ENCODE data around the gene ALAS1.

Gene ALAS1

DNA sequence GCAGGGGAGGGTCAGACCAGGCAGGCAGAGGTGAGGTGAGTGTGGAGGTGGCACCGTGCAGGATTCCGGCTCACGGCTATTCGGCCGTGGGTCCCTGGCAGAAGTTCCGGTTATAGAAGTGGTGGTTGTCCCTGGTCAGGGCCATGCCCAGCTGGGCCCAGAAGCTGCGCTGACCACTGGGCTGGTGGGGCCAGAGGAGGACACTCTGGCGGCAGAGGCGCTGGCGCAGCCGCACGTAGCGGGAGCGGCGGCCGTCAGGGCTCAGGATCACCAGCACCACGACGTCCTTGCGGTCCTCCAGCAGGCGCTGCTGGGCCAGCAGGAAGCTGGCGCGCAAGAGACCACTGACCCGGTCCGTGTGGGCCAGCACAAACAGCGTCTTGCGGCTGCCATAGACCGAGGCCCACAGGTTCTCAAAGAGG lies 23.2 kb downstream of the ALAS1 start:
- DNase-seq (ENCODE audit: low spot score) = no peak

GRCh38 chr3:52221563-52222318 lies 23.8 kb downstream of the ALAS1 start:
- DNase-seq (ENCODE audit: low spot score) = no peak

- no peak for DNase-seq (ENCODE audit: low spot score)
These were observed 24.6 kb downstream of the ALAS1 start for GRCh38 chr3:52222319-52223221.

- no peak for DNase-seq (ENCODE audit: low spot score)
These were observed 25.8 kb downstream of the ALAS1 start for GRCh38 chr3:52223449-52224408.

- DNase-seq (ENCODE audit: low spot score) = no peak
These were observed 27.7 kb downstream of the ALAS1 start, which contains the start of gene TLR9 for GRCh38 chr3:52225452-52226228. Gene TLR9 (minus strand): TSS chr3:52225645. CDS start chr3:52225529, 116 bp downstream.

- DNase-seq (ENCODE audit: low spot score) = no peak
These were observed 28.4 kb downstream of the ALAS1 start for GRCh38 chr3:52226229-52226817.

GRCh38 chr3:52227117-52227516 lies 29.2 kb downstream of the ALAS1 start:
- no peak for DNase-seq (ENCODE audit: low spot score)

- no peak for DNase-seq (ENCODE audit: low spot score)
These were observed 29.8 kb downstream of the ALAS1 start for GRCh38 chr3:52227766-52228165.

GRCh38 chr3:52228266-52228665 lies 30.3 kb downstream of the ALAS1 start:
- no peak for DNase-seq (ENCODE audit: low spot score)

DNA sequence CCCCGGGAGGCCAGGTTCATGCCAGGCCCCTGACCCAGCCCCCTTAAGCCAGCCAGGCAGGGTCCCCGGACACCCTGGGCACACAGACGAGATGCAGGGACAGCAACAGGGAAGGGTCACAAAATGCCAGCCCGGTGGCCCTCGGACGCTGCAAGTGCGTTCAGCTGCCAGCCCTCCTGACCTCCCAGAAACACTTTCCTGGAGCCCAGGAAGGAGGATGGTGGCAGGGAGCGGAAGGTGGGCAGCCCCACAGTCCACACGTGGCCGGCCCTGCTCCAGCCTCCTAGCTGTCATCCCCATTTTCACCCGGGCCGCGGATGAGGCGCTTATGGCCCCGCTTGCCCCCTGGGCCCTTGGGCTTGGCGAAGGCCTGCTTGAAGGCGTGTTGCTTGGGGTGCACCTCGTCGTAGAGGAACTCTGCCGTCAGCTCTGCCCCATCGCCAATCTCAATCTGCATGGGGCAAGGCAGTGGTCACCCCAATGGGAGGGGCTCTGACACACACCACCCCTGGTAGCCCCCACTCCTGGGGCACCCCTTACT lies 30.9 kb downstream of the ALAS1 start:
- no peak for DNase-seq (ENCODE audit: low spot score)

- DNase-seq (ENCODE audit: low spot score) = no peak
These were observed 31.7 kb downstream of the ALAS1 start for GRCh38 chr3:52229656-52230055.

- DNase-seq (ENCODE audit: low spot score) = no peak
These were observed 32.5 kb downstream of the ALAS1 start for GRCh38 chr3:52230461-52230860.

GRCh38 chr3:52230889-52231499 lies 33.0 kb downstream of the ALAS1 start:
- no peak for DNase-seq (ENCODE audit: low spot score)

DNA sequence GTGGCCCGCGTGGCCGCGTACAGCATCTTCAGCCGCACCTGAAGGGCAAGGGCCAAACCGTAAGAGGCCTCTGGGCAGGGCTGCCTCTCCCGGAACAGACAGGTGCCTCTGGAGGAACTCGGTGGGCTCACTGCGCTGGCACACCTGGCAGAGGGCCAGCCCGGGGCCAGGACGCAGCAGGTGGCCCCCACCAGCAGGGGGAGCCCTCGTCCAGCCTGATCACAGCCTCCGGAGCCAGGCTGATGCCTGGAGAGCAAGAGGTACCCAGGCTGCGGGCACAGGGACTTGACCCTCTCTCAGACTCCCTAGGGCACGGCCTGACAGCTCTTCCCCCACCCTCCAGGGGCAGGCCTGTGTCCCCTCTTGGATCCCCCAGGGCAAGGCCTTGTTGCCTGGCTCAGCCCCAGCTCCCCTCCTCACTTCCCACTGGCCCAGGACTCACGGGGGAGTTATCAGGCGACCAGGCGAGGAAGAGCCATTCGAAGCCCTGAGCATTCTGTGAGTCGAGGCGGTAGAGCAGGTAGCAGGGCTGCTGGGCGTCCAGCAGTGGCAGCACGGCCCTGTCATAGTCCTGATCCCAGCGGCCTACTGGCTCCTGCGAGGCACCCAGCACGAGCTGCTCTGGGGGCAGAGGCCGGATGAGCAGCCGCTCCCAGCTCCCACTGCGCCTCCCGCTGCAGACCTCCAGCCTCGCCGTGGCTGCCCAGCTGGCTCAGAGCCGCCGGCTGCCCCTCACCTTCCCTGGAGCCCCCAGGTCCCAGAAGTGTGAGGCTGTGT lies 33.7 kb downstream of the ALAS1 start:
- peak; percentile 56 for DNase-seq (ENCODE audit: low spot score)

DNA sequence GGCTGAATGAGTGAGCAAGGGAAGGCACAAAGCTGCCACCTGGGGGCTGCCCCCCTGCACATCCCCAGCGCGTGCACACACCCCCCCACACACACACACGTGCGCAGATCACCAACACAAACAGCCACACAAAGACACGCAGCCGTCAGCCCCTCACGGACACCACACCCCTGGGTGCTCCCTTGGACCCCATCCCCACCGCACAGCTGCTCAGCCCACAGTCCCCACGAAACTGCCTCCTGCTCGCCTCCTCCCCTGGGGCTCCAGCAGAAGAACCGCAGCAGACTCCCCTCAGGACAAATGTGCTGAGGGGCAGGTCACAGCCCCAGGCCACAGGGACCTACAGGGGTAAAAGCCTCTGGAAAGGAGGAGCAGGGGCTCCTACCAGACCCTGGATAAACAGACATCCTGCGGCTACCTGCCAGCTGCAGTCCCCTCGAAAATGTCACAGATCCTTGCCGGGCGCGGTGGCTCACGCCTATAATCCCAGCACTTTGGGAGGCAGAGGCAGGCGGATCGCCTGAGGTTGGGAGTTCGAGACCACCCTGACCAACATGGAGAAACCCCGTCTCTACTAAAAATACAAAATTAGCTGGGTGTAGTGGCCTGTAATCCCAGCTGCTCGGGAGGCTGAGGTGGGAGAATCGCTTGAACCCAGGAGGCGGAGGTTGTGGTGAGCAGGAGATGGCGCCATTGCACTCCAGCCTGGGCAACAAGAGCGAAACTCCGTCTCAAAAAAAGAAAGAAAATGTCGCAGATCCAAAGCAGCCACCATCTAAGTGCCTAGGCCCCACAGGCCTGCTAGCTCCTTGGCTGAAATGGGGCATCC lies 34.5 kb downstream of the ALAS1 start:
- no peak for DNase-seq (ENCODE audit: low spot score)

GRCh38 chr3:52233108-52233591 lies 35.2 kb downstream of the ALAS1 start:
- DNase-seq (ENCODE audit: low spot score) = no peak

GRCh38 chr3:52233968-52234367 lies 36.0 kb downstream of the ALAS1 start:
- no peak for DNase-seq (ENCODE audit: low spot score)
